Stimulated activated CD4-positive, alpha-beta T cell treated with anti-CD3 and anti-CD28 coated beads, Interleukin-15, amount 100 ng/mL, for 1 hour (primary cell): Measurements from ENCODE around the gene SAA4.
"Not testable (repeated sequence)": the region's sequence is repeated elsewhere in the genome, so short reads cannot be mapped to it uniquely, and the experiment has no call there.

Source experiments
- DNase-seq, 2 donors: peaks; one replicate each; pipeline ENCODE4 v3.0.0-alpha.2; 2020; ENCODE audit warnings: low read depth in 1 of 2, low spot score in 1 of 2

The SAA4 gene

GRCh38 chr11:18191376-18191775 is 45.2 kb downstream of the SAA4 start:
- DNase-seq = no peak

- DNase-seq = not testable (repeated sequence)
Measured at GRCh38 chr11:18189476-18190245, 46.9 kb downstream of the SAA4 start.

DNA sequence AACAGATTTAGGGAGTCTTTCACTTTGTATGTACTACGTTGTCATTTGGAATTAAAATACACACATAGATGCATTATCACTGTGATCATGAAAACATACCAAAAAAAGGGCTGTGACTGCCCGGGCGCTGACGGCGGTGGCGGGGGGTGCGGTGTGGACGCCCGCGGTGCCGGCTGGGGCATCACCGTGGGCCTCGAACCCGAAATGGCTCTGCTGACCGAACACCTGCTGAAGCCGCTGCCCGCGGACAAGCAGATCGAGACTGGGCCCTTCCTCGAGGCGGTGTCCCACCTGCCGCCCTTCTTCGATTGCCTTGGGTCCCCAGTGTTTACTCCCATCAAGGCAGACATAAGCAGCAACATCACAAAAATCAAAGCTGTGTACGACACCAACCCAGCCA is 47.8 kb downstream of the SAA4 start:
- DNase-seq = no peak
